K562 (cell line): ENCODE data around the gene DPF1.

Experiments used
- BHLHE40 ChIP-seq: IDR thresholded peaks from 2 replicates; pipeline ENCODE4 v1.6.1; 2011; ENCODE audit warnings: low read length, improper control_type of control experiment
- CBX3 ChIP-seq, 2 experiments: IDR thresholded peaks; 1 replicate in 1 of 2; 2 replicates in 1 of 2; pipeline ENCODE4 v1.6.1; 2012; ENCODE audit warnings: inconsistent platforms in 2 of 2, low read length in 2 of 2, borderline replicate concordance in 1 of 2, control low read depth in 1 of 2
- EGR1 ChIP-seq: fragments of 450-650 bp; conservative IDR thresholded peaks from 2 replicates; pipeline ENCODE4 v1.6.1; 2017; ENCODE audit warnings: mild to moderate bottlenecking
- FOXM1 ChIP-seq, 2 experiments: fragments of 450-650 bp in 1 of 2; sonication (generic) in 1 of 2; formaldehyde crosslinking in 1 of 2; IDR thresholded peaks; 2 replicates each; pipeline versions ENCODE4 v1.6.1 to v1.9.0; 2017 to 2022; ENCODE audit warnings: low read depth in 2 of 2, mild to moderate bottlenecking in 2 of 2, missing genetic modification reagents in 1 of 2, moderate library complexity in 1 of 2
- HMGN3 ChIP-seq: IDR thresholded peaks from 2 replicates; pipeline ENCODE4 v1.6.1; 2011; ENCODE audit warnings: borderline replicate concordance, low read depth, mild to moderate bottlenecking, mixed read lengths, low read length; ENCODE audit not compliant: insufficient read length; ENCODE audit errors: extremely low read depth
- NCOA1 ChIP-seq: fragments of 450-650 bp; IDR thresholded peaks from 2 replicates; pipeline ENCODE4 v1.6.1; 2016; ENCODE audit warnings: low read depth
- NRF1 ChIP-seq, 2 experiments: fragments of 450-650 bp; IDR thresholded peaks in 1 of 2; conservative IDR thresholded peaks in 1 of 2; 2 replicates each; pipeline ENCODE4 v1.6.1; 2014; ENCODE audit warnings: mild to moderate bottlenecking in 2 of 2
- POLR2AphosphoS5 ChIP-seq: IDR thresholded peaks from 2 replicates; pipeline ENCODE4 v1.6.1; 2011; ENCODE audit warnings: mild to moderate bottlenecking, low read depth, low read length, moderate library complexity; ENCODE audit not compliant: control insufficient read depth, insufficient read depth
- RAD21 ChIP-seq, 2 experiments: fragments of 250-450 bp in 1 of 2; fragments of 450-650 bp in 1 of 2; sonication (Bioruptor Pico) in 1 of 2; formaldehyde crosslinking in 1 of 2; IDR thresholded peaks in 1 of 2; conservative IDR thresholded peaks in 1 of 2; 2 replicates each; pipeline versions ENCODE4 v1.4.0 to v1.8.0; 2020 to 2022; ENCODE audit warnings: mild to moderate bottlenecking in 2 of 2, moderate library complexity in 1 of 2
- SIN3A ChIP-seq, 2 experiments: fragments of 150-350 bp in 1 of 2; IDR thresholded peaks; 2 replicates each; pipeline ENCODE4 v1.6.1; 2011 to 2016; ENCODE audit warnings: borderline replicate concordance in 2 of 2, low read depth in 2 of 2, low read length in 2 of 2, mild to moderate bottlenecking in 2 of 2, moderate library complexity in 2 of 2; ENCODE audit not compliant: control insufficient read depth in 1 of 2
- ZBTB43 ChIP-seq: sonication (generic); formaldehyde crosslinking; IDR thresholded peaks from 2 replicates; pipeline ENCODE4 v1.8.0; 2023; ENCODE audit warnings: mild to moderate bottlenecking, missing genetic modification reagents
- ZFP30 ChIP-seq: fragments of 250-450 bp; sonication (Bioruptor Pico); IDR thresholded peaks from 2 replicates; pipeline ENCODE4 v1.8.0; 2022; ENCODE audit warnings: moderate library complexity, mild to moderate bottlenecking, inconsistent platforms, borderline replicate concordance
- ZNF274 ChIP-seq: IDR thresholded peaks from 2 replicates; pipeline ENCODE4 v1.6.1; 2011; ENCODE audit warnings: low read depth, mild to moderate bottlenecking, low read length, moderate library complexity, borderline replicate concordance

- TF ChIP-seq POLR2AphosphoS5 (no peak), ZNF274 (no peak), CBX3 (IDR thresholded peaks at IDR 0.05; ENCODE audit: borderline replicate concordance in 1 of 2, low read length in 2 of 2) (no peak), EGR1 (no peak), ZFP30 (no peak), NRF1 (conservative IDR thresholded peaks at IDR 0.05 in 1 of 2, IDR thresholded peaks at IDR 0.05 in 1 of 2) (no peak), FOXM1 (IDR thresholded peaks at IDR 0.05; ENCODE audit: low read depth) (no peak), FOXM1 (CRISPR knock-in tag; IDR thresholded peaks at IDR 0.05; ENCODE audit: low read depth) (no peak), RAD21 (CRISPR knock-in tag; conservative IDR thresholded peaks at IDR 0.05 in 1 of 2, IDR thresholded peaks at IDR 0.05 in 1 of 2) (no peak), NCOA1 (no peak), HMGN3 (no peak), SIN3A (IDR thresholded peaks at IDR 0.05; ENCODE audit: borderline replicate concordance in 2 of 2, control insufficient read depth in 1 of 2, low read depth in 2 of 2, low read length in 2 of 2) (no peak), ZBTB43 (no peak), BHLHE40 (no peak)
Measured at GRCh38 chr19:38209671-38210457, 14.2 kb downstream of the DPF1 start.
